Activated T-cell treated with anti-CD3 and anti-CD28 coated beads for 4 hours (primary cell): ENCODE results near the gene TCHHL1.

Experiments used
- DNase-seq: peaks from one replicate; pipeline ENCODE4 v3.0.0-alpha.2; 2020

TCHHL1 gene

GRCh38 chr1:152036267-152037216 lies 52.3 kb downstream of the TCHHL1 start, which contains the start of gene S100A11:
Gene S100A11, minus strand, starts transcription at chr1:152037004. Its CDS starts 89 bp downstream, at chr1:152036915.
- DNase-seq, result peak; percentile 63

- DNase-seq, result no peak
Observed at GRCh38 chr1:152035539-152036266, 53.2 kb downstream of the TCHHL1 start.

- DNase-seq, result peak; percentile 43
Observed at GRCh38 chr1:152034654-152035538, 54.0 kb downstream of the TCHHL1 start.

GRCh38 chr1:152034324-152034653 lies 54.6 kb downstream of the TCHHL1 start:
- DNase-seq, result no peak
